GM12801 (cell line): Measurements from ENCODE around the gene ANKRD45.

ENCODE experiments used
- TF ChIP-seq, protein P1 (sequence below): IDR thresholded peaks from one replicate; pipeline ENCODE4 v1.5.1; 2011; ENCODE audit warnings: control low read depth; ENCODE audit not compliant: insufficient read length; ENCODE audit errors: extremely low read depth

Gene ANKRD45

DNA sequence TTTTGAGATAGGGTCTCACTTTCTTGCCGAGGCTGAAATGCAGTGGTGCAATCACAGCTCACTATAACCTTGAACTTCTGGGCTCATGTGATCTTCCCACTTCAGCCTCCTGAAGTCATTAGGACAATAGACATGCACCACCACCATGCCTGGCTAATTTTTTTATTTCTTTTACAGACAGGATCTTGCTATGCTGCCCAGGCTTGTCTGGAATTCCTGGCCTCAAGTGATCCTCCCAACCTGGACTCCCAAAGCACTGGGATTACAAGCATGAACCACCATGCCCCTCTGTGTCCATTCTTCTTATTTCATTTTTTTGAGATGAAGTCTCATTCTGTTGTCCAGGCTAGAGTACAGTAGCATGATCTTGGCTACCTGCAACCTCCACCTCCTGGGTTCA lies 33.1 kb upstream of the ANKRD45 start:
- TF ChIP-seq, protein P1, sequence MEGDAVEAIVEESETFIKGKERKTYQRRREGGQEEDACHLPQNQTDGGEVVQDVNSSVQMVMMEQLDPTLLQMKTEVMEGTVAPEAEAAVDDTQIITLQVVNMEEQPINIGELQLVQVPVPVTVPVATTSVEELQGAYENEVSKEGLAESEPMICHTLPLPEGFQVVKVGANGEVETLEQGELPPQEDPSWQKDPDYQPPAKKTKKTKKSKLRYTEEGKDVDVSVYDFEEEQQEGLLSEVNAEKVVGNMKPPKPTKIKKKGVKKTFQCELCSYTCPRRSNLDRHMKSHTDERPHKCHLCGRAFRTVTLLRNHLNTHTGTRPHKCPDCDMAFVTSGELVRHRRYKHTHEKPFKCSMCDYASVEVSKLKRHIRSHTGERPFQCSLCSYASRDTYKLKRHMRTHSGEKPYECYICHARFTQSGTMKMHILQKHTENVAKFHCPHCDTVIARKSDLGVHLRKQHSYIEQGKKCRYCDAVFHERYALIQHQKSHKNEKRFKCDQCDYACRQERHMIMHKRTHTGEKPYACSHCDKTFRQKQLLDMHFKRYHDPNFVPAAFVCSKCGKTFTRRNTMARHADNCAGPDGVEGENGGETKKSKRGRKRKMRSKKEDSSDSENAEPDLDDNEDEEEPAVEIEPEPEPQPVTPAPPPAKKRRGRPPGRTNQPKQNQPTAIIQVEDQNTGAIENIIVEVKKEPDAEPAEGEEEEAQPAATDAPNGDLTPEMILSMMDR, result no peak

DNA sequence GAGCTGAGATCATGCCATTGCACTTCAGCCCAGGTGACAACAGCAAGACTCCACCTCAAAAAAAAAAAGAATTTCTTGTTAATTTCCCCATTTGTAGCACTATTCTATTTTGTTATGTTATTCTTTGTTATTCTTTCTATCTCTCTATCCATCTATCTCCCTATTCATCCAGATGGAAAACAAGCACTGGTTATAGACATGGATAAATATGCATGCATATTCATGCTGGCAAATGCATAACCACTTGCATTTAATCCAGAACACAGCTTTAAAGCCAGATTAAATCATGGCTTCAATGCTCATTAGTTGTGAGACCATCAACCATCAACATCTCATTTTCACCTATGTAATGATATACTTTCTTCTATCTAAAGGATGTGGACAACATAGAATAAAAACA lies 23.6 kb upstream of the ANKRD45 start:
- TF ChIP-seq, protein P1, result no peak

DNA sequence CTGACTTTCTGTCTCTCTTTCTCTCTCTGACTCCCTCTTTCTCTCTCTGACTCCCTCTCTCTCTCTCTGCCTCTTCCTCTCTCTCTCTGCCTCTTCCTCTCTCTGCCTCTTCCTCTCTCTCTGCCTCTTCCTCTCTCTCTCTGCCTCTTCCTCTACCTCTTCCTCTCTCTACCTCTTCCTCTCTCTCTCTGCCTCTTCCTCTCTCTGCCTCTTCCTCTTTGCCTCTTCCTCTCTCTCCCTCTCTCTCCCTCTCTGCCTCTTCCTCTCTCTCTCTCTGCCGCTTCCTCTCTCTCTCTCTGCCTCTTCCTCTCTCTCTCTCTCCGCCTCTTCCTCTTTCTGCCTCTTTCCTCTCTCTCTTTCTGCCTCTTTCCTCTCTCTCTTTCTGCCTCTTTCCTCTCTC lies 18.6 kb upstream of the ANKRD45 start:
- TF ChIP-seq, protein P1, result no peak

DNA sequence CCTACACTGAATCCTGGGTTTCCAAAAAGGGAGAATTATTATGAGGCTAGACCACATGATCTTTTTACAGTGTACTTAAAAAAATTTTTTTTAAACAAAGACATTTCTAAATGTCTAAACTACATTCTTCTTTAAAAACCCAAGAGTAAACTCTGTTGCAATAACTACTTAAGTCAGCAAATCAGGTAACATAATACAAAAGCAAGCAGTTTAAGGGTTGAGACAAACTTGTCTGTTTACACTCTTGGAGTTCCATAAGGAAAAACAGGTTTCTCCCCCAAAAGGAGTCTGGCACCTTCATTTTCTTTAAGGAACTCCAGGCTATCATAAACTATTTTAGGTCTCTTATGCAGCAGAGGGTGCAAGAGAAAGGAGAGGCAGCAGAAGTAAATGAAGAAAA lies 12.5 kb upstream of the ANKRD45 start:
- TF ChIP-seq, protein P1, result no peak

DNA sequence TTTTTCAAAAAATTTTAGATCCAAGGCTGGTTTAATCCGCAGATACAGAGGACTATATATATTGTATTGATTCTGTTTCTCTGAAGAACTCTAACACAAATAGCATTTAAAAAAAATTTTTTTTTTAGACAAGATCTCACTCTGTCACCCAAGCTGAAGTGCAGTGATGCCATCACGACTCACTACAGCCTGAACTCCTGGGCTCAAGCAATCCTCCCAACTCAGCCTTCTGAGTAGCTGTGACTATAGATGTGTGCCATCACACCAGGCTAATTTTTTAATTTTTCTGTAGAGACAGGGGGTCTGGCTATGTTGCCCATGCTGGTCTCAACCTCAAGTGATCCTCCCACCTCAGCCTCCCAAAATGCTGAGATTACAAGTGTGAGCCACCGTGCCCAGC lies 3.0 kb downstream of the ANKRD45 start:
- TF ChIP-seq, protein P1, result no peak

- TF ChIP-seq, protein P1, result no peak
Measured at GRCh38 chr1:173663159-173663558, 6.5 kb downstream of the ANKRD45 start.

DNA sequence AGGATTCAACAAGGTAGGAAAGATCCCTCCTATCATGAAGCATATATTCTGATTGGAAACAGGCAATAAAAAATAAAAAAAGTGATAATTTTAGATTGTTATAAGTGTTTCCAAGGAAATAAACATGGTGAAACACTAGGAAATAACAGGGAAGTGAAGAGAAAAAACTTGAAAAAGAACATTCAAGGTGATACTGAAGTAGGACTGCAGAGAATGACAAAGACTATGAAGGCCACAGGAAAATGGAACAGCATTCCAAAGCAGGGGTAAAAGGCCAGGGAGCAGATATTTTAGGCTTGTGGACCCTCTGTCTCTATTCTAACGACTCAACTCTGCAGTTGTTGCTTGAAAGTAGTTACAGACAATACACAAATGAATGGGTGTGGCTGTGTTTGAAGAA lies 7.9 kb downstream of the ANKRD45 start:
- TF ChIP-seq, protein P1, result no peak

DNA sequence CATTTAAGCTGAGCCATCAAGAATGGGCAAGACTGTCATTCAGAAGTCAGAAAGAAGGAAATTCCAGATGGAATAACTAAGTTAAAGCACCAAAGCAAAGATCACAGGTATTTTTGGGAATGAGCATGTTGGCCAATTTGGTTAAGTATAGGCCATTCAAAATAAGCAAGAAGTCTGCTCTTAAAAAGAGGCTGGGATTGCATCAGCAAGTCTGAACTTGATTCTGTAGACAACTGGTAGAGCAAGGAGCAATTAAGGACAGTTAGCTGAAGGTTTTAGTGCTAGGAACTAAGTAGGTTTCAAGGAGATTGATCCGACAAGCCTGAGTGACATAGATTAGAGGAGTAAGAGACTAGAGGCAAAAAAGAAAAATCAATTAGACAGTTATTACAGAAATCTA lies 8.4 kb downstream of the ANKRD45 start:
- TF ChIP-seq, protein P1, result no peak
